GM12864 (cell line): ENCODE measurements around the gene RAI1.

ENCODE experiments used
- DNase-seq: peaks from one replicate; pipeline ENCODE4 v3.0.0-alpha.2; 2011; ENCODE audit warnings: low read depth
- H3K4me3 ChIP-seq: 2 replicates; pipeline ENCODE4 v1.5.1; 2011; ENCODE audit warnings: mild to moderate bottlenecking, low read depth, low read length, control low read depth
- CTCF ChIP-seq: IDR thresholded peaks from 2 replicates; pipeline ENCODE4 v1.5.1; 2011; ENCODE audit warnings: low read depth, mild to moderate bottlenecking, moderate library complexity, low read length, control low read depth, inconsistent platforms; ENCODE audit errors: missing control alignments

Gene RAI1

GRCh38 chr17:17817552-17817947 is 136.3 kb downstream of the RAI1 start:
- DNase-seq = no peak
- no peak for TF ChIP-seq CTCF
- no peak overlapping the region for H3K4me3 ChIP-seq

- no peak for DNase-seq
- TF ChIP-seq CTCF = no peak
- no peak overlapping the region for H3K4me3 ChIP-seq
Observed at GRCh38 chr17:17818088-17818526, 136.8 kb downstream of the RAI1 start.

- TF ChIP-seq CTCF = no peak
- no peak overlapping the region for H3K4me3 ChIP-seq
- no peak for DNase-seq
Observed at GRCh38 chr17:17819111-17819510, 137.9 kb downstream of the RAI1 start.

GRCh38 chr17:17819561-17819995 is 138.3 kb downstream of the RAI1 start:
- no peak overlapping the region for H3K4me3 ChIP-seq
- TF ChIP-seq CTCF = no peak
- DNase-seq = no peak

- TF ChIP-seq CTCF = no peak
- no peak overlapping the region for H3K4me3 ChIP-seq
- no peak for DNase-seq
Observed at GRCh38 chr17:17820046-17820445, 138.8 kb downstream of the RAI1 start.

- no peak overlapping the region for H3K4me3 ChIP-seq
- no peak for DNase-seq
- TF ChIP-seq CTCF = no peak
Observed at GRCh38 chr17:17820463-17821158, 139.4 kb downstream of the RAI1 start.

GRCh38 chr17:17822189-17822588 is 140.9 kb downstream of the RAI1 start:
- DNase-seq = no peak

More at GRCh38 chr17:17822189-17822588, 140.9 kb downstream of the RAI1 start:
- H3K4me3 ChIP-seq = peak overlapping the region; percentile 59
- no peak for TF ChIP-seq CTCF
